Measurements from ENCODE around the gene RPL18A. TPM values are rescaled to one million over a fixed set of nuclear protein-coding genes. Genes with fewer than 3 reads are reported as not detected.

RPL18A gene
- polyA plus RNA-seq, 1 of the 3 experiments (the other 2 are of a cell fraction) = 2,695 TPM

GRCh38 chr19:17841371-17841809 lies 18.3 kb upstream of the RPL18A start:
- Histone ChIP-seq H3K9ac (no peak overlapping the region), H4K20me1 (ENCODE audit: insufficient read depth) (no peaks in the 10 kb centered on the region), H3K36me3 (replicated peaks in 1 of 2; ENCODE audit: control insufficient read depth in 1 of 2, insufficient read depth in 2 of 2, low read length in 1 of 2) (no peaks in the 10 kb centered on the region), H3K79me2 (ENCODE audit: insufficient read depth) (no peaks in the 10 kb centered on the region), H3K9me3 (no peaks in the 10 kb centered on the region), H3K27ac (ENCODE audit: low read depth in 2 of 2, low read length in 1 of 2) (peak overlapping the region in 1 of 2 experiments; percentile 76; a peak in 1 of 4 replicates), H3F3A (replicated peaks; ENCODE audit: insufficient read depth) (no peaks in the 10 kb centered on the region), H3K4me1 (ENCODE audit: control insufficient read depth in 1 of 2, insufficient read depth in 2 of 2, low read depth in 1 of 2, low read length in 1 of 2) (peaks cover 0 to 14% of the 10 kb centered on the region in 2 experiments; a peak in 1 of 4 replicates), H2AFZ (ENCODE audit: low read depth) (peak overlapping the region; percentile 80; the same call in 1 of the 2 replicates), H3K4me3 (ENCODE audit: low read depth in 2 of 2, low read length in 1 of 2) (peak overlapping the region; percentile 45 to 46), H3K27me3 (ENCODE audit: insufficient read depth) (no peaks in the 10 kb centered on the region), H3K4me2 (peak overlapping the region; percentile 80), H3K9me2 (no peaks in the 10 kb centered on the region)
- POLR2A ChIA-PET = interaction anchor here (1.3 to 3.1 kb wide), 2 partner anchors 11 to 18 kb away, joined by 5 to 14 read pairs; partner anchors contain the start of gene RPL18A
- CTCF ChIA-PET = interaction anchor here (2.8 kb wide), 1 partner anchor 14 kb away, joined by 20 read pairs; no protein-coding TSS in a partner anchor
- 5% methylated on average over 11 of the region's 30 CpGs for WGBS (ENCODE audit: low lambda C conversion rate)
- DNase-seq = no peak
- no peak for TF ChIP-seq EZH2phosphoT487 (IDR thresholded peaks at IDR 0.05; ENCODE audit: borderline replicate concordance, low read depth)
- TF ChIP-seq MAX (IDR thresholded peaks at IDR 0.05; ENCODE audit: low read depth) = 0 out of 2 replicates have a peak, but pooled peaks have one; percentile 27
- no peak for TF ChIP-seq SMC3 (IDR thresholded peaks at IDR 0.05; ENCODE audit: low read depth, low read length)
- TF ChIP-seq REST (IDR thresholded peaks at IDR 0.05; ENCODE audit: low read depth, low read length) = no peak
- no peak; the same call in 1 of the 2 replicates for TF ChIP-seq MXI1 (IDR thresholded peaks at IDR 0.05; ENCODE audit: low read depth, low read length)
- no peak for TF ChIP-seq ELF1 (IDR thresholded peaks at IDR 0.05)
- TF ChIP-seq RFX5 (IDR thresholded peaks at IDR 0.05; ENCODE audit: low read length) = peak; percentile 81

GRCh38 chr19:17841810-17842662 lies 17.7 kb upstream of the RPL18A start:
- ChIA-PET CTCF (interaction anchor here (1.0 to 2.8 kb wide), 5 partner anchors 9 to 52 kb away, joined by 3 to 20 read pairs (median 3); partner anchors contain the start of gene RPL18A), POLR2A (interaction anchor here (0.6 to 3.1 kb wide), 3 partner anchors 11 to 271 kb away, joined by 3 to 14 read pairs (median 5); partner anchors contain the start of gene RPL18A)
- DNase-seq = peak; percentile 99
- WGBS (ENCODE audit: low lambda C conversion rate) = under 1% methylated on average over 37 of the region's 56 CpGs
- Histone ChIP-seq H3K79me2 (ENCODE audit: insufficient read depth) (no peaks in the 10 kb centered on the region), H3K4me2 (peak overlapping the region; percentile 80), H3K27ac (ENCODE audit: low read depth in 2 of 2, low read length in 1 of 2) (peak overlapping the region in 1 of 2 experiments; percentile 76; a peak in 1 of 4 replicates), H3K9me2 (no peaks in the 10 kb centered on the region), H3F3A (replicated peaks; ENCODE audit: insufficient read depth) (no peaks in the 10 kb centered on the region), H3K4me1 (ENCODE audit: control insufficient read depth in 1 of 2, insufficient read depth in 2 of 2, low read depth in 1 of 2, low read length in 1 of 2) (peaks cover 0 to 14% of the 10 kb centered on the region in 2 experiments; a peak in 1 of 4 replicates), H3K9ac (peak overlapping the region; percentile 37), H2AFZ (ENCODE audit: low read depth) (peak overlapping the region; percentile 80; the same call in 1 of the 2 replicates), H4K20me1 (ENCODE audit: insufficient read depth) (no peaks in the 10 kb centered on the region), H3K9me3 (no peaks in the 10 kb centered on the region), H3K4me3 (ENCODE audit: low read depth in 2 of 2, low read length in 1 of 2) (peak overlapping the region; percentile 45 to 50), H3K36me3 (replicated peaks in 1 of 2; ENCODE audit: control insufficient read depth in 1 of 2, insufficient read depth in 2 of 2, low read length in 1 of 2) (no peaks in the 10 kb centered on the region), H3K27me3 (ENCODE audit: insufficient read depth) (no peaks in the 10 kb centered on the region)
- TF ChIP-seq POLR2AphosphoS5 (IDR thresholded peaks at IDR 0.05; ENCODE audit: low read depth, low read length) = peak; percentile 47
- TF ChIP-seq CTCF (IDR thresholded peaks at IDR 0.05) = no peak
- TF ChIP-seq MAX (IDR thresholded peaks at IDR 0.05; ENCODE audit: low read depth) = peak; percentile 91
- TF ChIP-seq SIN3A (IDR thresholded peaks at IDR 0.05; ENCODE audit: borderline replicate concordance, low read depth, low read length) = no peak
- peak; percentile 53 for TF ChIP-seq NRF1 (IDR thresholded peaks at IDR 0.05; ENCODE audit: low read depth, low read length)
- no peak for TF ChIP-seq JUND (IDR thresholded peaks at IDR 0.05)
- peak; percentile 92 for TF ChIP-seq MXI1 (IDR thresholded peaks at IDR 0.05; ENCODE audit: low read depth, low read length)

All from SK-N-SH (cell line).